ENCODE data around the gene KCNIP4. TPM values are rescaled to one million over a fixed set of nuclear protein-coding genes. Genes with fewer than 3 reads are reported as not detected.

Gene KCNIP4
- total and polyA plus RNA-seq, 2 donors (not counting 1 experiment from before 2014, with no cell fraction given), result not detected

GRCh38 chr4:21457086-21457840 lies 491.3 kb downstream of the KCNIP4 start:
- intact Hi-C loops (cut with micrococcal nuclease), result no loop called here
- CTCF ChIA-PET, result no interaction called here
- 87% methylated on average over 4 of the region's 6 CpGs for WGBS (ENCODE audit: insufficient coverage)

More at GRCh38 chr4:21457086-21457840, 491.3 kb downstream of the KCNIP4 start:
- no peaks in the 10 kb centered on the region for H3K27me3 ChIP-seq (replicated peaks in 1 of 4; ENCODE audit: control extremely low read depth in 1 of 4, control insufficient read depth in 3 of 4, insufficient read depth in 4 of 4, low read length in 3 of 4)
- Mint-ChIP-seq H3K9me3 (ENCODE audit: insufficient read depth) (no peaks in the 10 kb centered on the region), H3K27me3 (no peaks in the 10 kb centered on the region), H3K27ac (no peak overlapping the region), H3K4me1 (no peaks in the 10 kb centered on the region), H3K4me3 (no peak overlapping the region)
- H3K4me3 ChIP-seq (ENCODE audit: control extremely low read depth in 1 of 5, extremely low read depth in 1 of 5, insufficient read depth in 1 of 5, low read depth in 2 of 5, low read length in 4 of 5), result no peak overlapping the region
- ATAC-seq (ENCODE audit: low read depth) (no peak), DNase-seq (no peak)
- no peak overlapping the region for H3K4me2 ChIP-seq (replicated peaks; ENCODE audit: low read depth, low read length, poor library complexity, severe bottlenecking)
- H2AFZ ChIP-seq (ENCODE audit: insufficient read depth, low read depth, low read length, poor library complexity, severe bottlenecking), result no peak overlapping the region
- H4K20me1 ChIP-seq (ENCODE audit: control insufficient read depth, insufficient read depth, low read length, poor library complexity, severe bottlenecking), result no peaks in the 10 kb centered on the region
- no peaks in the 10 kb centered on the region for H3K36me3 ChIP-seq (replicated peaks in 1 of 2; ENCODE audit: control extremely low read depth in 1 of 2, control insufficient read depth in 1 of 2, extremely low read depth in 1 of 2, insufficient read depth in 2 of 2, low read length in 1 of 2)
- no peak overlapping the region for H3K27ac ChIP-seq (ENCODE audit: low read length in 2 of 2)
- no peaks in the 10 kb centered on the region for H3K9me3 ChIP-seq (ENCODE audit: control extremely low read depth in 1 of 3, control insufficient read depth in 2 of 3, insufficient read depth in 1 of 3, low read length in 2 of 3)
- POLR2A ChIA-PET, result no interaction called here
- no peaks in the 10 kb centered on the region for H3K4me1 ChIP-seq (ENCODE audit: control insufficient read depth in 2 of 2, insufficient read depth in 2 of 2, low read length in 2 of 2)
- TF ChIP-seq EZH2 (IDR thresholded peaks at IDR 0.05; ENCODE audit: borderline replicate concordance, insufficient read depth, low read depth, low read length, poor library complexity, severe bottlenecking) (no peak), CTCF (IDR thresholded peaks at IDR 0.05) (no peak)
- no peaks in the 10 kb centered on the region for H3K79me2 ChIP-seq (ENCODE audit: control insufficient read depth, insufficient read depth, low read length)
- no peak overlapping the region for H3K9ac ChIP-seq (ENCODE audit: low read length)
